Kidney tubule cell (primary cell): ENCODE measurements around the gene RGS17.

Source experiments
- DNase-seq: peaks from one replicate; pipeline ENCODE4 v3.0.0-alpha.2; 2018; ENCODE audit warnings: low spot score

Gene RGS17

DNA sequence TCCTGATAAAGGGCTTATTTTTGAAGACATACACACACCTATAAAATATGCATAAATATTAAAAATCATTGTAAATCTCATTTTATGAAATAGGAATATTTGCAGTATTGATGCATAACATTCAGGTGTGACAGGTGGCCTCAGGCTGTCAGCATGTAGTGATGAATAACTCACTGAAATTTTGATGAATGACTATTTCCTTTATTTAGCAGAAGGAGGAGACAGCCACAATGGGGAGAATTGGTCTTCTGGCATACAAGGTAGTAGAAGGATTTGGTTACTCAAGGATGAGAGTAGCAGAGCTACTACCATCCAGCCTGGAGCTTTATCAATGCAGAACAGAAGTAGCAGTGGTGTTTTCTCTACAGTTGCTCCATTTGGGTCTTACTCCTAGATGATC lies 47.2 kb downstream of the RGS17 start:
- DNase-seq: no peak

DNA sequence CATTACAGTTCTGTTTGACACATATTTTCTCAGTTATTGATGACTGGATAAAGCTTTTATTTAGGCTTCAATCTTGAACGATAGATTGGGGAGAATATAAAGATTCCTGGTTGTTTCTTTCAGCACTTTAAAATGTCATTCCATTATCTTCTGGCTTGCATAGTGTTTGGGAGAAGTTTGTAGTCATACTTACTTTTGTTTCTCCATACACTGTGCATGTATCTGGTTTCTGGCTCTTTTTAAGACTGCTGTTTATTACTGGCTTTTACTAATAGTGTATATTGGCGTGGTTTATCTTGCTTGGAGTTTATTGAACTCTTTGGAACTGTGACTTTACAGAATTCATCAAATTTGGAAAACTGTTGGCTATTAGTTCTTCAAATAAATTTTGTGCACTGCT lies 49.2 kb downstream of the RGS17 start:
- DNase-seq: no peak

DNA sequence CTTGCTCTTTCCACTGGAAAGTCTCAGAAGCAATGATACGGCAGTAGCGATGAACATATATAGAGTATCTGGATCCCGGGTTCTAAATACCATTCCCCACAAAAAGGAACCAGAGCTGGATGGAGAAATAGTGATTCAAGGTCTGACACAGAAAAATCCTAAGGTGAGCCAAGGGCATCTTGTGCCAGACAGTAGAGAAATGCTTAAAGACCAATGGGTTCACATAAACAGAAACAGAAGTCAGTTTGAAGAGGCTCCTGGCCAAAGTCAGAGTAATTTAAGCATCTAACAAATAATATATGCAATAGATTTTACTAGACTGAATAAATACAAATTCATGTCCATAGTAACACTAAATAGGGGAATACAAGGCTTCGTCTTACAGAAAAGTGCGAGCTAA lies 54.7 kb downstream of the RGS17 start:
- no peak for DNase-seq

DNA sequence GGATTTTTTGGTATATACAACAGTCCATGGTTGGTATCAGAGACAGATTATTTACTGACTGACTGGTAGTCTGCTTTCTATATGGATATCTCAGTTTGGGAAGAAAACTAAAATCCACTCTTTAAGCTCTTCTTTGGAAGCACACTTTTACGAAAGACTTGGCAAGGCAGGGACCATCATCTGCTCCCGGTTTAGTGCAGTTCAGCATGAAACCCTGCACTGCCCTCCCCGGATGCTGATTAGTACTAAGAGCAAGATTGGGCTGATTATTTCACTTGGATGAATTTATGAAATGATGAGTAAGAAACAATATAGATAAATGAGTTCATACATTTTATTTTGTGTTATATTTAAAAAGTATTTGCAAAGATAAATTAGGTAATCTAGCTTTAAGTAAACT lies 56.3 kb downstream of the RGS17 start:
- no peak for DNase-seq

DNA sequence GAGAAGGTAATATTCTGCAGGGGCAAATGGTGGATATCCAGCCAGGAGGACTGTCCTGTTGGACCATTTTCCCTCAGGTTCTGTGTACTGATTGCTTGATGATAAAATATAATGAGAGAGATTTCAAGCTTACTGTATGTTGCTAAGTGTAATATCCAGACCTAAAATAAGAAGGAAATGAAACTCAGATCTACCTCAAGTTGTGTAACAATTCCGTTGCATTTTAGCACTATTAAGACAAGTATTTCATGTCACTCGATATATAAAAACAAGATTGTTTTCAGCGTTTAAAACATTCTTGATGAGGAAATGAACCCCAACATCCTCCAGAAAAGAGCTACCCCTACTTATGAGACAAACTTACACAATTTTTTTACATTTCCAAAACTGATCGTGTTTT lies 57.2 kb downstream of the RGS17 start:
- DNase-seq: no peak

DNA sequence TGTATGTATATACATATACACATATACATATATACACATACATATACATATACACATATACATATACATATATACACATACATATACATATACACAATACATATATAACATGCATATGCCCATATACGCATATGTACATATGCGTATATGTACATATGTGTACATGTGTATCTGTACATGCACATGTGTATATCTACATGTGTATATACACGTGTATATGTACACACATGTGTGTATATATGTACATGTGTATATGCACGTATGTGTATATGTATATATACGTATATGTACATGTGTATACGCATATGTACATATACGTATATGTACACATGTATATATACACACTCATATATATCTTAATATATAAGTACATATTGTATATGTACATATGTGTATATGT lies 60.3 kb downstream of the RGS17 start:
- DNase-seq: no peak

DNA sequence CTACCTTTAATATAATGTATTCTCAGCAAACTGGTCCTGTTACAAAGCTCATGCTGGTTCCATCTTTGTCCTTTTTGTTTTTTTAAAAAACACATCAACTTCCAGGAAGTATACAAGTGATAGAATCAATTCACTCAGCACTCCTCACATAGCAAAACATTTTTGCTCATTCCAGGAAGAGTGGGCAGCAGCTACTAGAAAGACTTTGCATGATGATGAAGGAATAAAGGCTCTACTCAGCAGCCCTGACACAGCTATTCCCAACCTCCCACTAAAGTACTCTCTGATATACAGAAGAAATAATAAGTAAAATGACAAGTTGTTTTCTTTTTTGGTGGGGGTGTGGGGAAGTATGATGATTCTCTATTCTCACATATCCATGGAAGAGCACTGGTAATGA lies 61.2 kb downstream of the RGS17 start:
- DNase-seq: no peak

DNA sequence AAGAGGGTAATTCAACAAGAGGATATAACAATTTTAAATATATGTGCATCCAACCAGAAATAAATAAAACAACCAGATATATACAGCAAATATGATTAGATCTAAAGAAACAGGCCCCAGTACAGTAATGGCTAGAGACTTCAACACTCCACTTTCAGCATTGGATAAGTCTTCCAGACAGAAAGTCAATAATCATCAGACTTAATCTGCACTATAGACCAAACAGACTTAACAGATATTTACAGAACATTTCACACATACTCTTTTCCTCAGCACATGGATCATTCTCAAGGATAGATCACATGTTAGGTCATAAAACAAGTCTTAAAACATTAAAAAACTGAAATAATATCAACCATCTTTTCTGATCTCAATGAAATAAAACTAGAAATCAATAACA lies 65.9 kb downstream of the RGS17 start:
- DNase-seq: no peak

DNA sequence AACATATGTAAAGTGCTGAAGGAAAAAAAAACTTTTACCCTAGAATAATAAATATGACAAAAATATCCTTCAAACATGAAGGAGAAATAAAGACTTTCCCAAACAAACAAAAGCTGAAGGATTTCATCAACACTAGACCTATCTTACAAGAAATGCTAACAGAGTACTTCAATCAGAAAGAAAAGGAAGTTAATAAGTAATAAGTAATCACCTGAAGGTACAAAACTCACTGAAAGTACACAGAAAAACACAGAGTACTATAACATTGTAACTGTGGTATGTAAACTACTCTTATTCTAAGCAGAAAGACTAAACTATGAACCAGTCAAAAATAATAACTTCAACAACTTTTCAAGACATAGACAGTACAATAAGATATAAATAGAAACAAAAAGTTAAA lies 67.1 kb downstream of the RGS17 start:
- DNase-seq: no peak

DNA sequence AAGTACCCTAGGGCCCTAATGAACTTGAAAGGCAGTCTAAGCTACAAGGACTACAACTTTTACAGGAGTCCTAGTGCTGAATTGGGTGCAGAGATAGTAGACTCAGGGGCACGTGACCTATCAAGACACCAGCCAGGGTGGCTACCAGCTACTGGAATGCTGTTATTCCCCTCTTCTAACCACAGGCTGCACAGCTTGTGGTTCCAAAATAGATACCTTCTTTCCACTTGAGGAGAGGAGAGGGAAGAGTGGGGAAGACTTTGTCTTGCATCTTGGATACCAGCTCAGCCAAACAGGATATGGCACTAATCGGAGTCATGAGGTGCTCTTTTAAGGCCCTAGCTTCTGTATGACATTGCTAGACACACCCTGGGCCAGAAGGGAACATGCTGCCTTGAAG lies 68.6 kb downstream of the RGS17 start:
- peak; percentile 59 for DNase-seq

DNA sequence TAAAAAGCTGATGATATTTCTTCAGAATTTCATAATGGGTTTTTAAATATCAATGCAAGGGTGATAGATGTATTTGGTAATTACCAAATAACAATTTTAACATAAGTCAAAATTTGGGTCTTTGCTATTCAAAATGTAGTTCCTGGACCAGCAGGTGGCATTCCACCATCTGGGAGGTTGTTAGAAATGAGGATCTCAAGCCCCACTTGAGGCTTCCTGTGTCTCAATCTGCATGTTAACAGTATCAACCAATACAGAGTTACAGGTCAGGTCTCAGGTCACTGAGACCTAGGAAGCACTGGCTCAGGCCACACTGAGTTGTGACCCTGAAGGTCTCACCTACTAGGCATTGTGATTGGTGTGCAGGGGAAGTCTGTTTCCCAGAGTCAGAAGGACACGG lies 71.3 kb downstream of the RGS17 start:
- no peak for DNase-seq

DNA sequence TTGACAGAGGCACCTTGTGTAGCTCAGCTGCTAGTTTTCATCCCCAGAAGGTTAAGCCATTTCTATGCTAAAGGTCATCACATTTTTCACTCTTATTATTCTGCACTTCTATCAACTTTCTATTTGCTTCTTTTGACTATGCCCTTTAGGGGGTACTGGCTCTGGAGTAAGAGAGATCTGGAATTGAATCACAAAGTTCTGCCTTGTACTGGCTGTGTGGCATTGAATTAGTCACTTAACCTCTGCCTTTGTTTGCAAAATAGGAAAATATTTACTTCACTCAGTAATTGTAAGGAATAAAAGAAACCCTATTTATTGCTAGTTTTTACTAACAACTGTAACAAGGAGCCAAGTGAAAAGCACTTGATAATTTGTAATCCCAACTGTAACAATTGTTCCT lies 71.8 kb downstream of the RGS17 start:
- DNase-seq: no peak

DNA sequence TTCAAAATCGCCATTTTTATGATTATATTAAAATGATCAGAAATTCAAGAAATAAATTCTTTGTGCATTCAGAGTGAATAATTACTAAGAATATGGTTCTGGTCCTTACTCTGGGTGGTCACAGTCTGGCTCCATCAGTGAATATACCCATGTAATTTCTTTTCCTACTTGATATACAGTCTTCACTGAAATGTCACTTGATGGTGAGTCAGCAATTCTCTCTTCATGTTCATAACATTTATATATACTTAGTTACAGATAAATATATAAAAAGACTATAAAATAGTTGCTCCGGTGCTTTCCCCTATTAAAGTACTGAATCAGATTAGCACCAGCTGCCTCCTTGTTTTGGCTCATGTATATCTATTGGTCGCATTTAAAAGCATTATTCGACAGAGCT lies 72.2 kb downstream of the RGS17 start:
- no peak for DNase-seq

DNA sequence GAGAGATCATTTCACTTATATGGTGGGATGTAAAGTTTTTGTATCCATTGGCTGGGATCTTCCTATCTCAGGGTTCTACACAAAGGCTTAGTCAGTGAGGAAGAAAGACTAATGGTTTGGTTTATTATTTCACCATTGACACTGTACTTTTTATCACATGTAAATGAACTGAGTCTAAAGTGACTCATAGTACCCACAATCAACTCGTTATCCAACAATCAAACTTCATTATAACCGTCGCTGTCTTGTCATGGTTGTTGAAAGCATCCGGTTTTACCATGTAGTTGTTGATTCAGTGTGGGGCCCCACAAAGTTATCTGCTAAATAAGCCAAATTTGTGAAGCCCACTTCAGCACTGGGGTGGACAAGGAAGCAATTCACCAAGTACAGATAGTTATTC lies 72.8 kb downstream of the RGS17 start:
- no peak for DNase-seq

DNA sequence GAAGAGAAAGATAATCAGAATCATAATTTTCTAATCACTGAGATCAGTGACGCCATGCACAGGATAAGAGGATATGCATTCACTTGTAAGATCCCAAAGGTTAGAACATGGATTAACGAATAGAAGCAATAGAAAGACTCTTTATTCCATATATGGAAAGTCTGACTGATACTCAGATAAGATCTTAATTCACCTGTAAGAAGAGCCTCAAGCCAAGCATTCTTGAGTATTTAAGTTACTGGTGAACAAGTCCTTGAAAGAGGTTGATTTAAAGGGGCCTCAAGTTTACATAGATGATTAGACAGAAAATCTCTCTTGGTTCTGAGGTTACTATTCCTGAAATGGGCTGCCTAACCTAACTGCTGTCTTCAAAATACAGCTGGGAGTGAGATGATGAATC lies 74.8 kb downstream of the RGS17 start:
- DNase-seq: no peak

DNA sequence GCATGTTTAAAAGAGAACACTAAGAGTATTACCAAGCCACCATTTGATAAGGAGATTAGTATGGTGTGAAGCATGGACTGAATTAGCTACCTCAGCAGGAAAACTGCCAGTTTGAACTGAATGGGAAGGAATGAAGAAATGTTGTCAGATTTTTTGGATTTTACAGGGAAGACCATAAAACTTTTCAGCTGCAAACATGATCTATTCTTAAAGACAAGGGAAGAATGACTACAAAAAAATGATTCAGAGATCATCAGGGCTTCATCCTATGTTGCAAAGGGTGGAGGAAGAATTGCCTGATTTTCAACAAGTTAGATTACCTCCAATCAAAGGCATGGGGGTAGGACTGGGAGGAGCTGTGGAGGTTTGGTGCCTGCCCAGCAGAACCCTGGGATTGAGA lies 79.3 kb downstream of the RGS17 start:
- no peak for DNase-seq

DNA sequence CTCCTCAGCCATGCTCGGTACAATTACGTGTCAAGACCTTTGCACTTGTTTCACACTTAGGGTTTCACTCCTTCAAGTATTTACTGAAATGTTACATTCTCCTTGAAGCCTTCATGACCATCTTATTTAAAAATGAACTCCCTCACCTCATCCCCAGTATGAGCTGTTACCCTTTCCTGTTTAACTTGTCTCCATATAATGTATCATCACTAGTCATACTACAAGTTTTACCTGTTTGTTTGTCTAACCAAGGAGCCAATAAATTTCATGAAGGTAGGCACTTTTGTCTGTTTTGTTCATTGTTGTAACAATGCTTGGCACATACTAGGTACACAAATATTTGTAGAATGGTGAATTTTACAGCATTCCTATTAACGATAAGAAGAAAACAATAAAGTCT lies 82.5 kb downstream of the RGS17 start:
- no peak for DNase-seq

DNA sequence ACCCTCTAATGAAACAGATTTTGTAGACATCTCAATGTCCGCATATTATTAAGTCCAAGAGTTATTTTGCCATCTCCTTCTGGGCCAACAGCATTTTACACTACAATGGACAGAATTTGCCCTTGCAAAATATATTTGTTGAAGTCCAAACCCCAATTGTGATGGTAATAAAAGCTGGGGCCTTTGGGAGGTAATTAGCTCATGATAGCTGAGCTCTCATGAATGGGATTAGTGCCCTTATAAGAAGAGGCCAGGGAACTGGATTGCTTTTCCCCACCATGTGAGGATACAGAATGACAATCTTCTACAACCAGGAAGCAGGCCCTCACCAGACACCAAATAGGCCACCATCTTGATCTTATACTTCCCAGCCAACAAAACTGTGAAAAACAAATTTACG lies 83.7 kb downstream of the RGS17 start:
- no peak for DNase-seq

DNA sequence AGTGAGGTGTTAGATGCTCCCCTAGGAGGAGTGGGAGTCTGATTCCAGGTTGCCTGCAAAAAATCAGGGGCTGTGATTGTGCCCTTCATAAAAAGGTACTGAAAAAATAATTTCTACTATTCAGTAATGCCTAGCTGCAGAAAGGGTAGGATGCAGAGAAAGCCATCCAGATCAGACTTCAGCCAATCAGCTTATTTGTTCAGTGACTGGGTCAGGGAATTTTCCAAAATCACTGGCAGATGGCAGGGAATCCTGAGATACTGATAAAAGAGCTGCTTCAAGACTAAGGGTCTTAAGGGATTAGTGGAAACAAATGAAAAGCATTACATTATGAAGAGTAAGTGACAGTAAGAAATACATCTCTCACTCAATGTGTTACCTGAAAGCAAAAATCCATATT lies 85.8 kb downstream of the RGS17 start:
- DNase-seq: no peak

DNA sequence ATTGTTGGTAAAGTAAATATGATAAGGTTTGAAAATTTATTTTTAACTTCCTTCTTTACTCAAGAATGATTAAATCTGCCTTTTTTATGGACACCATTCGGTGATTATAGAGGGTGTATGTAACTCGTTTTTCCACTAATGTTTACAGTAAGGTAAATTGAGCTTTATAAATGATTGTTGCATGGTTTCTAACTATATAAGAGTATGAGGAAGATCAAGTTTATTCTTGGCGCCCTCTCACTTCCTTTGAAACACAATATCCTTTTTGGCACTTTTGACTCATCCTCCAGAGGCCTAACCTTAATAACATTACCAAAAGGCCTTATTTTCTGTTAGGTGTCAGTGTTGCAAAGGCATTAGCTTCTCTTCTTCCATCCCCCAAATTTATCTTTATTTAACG lies 86.8 kb downstream of the RGS17 start:
- no peak for DNase-seq

DNA sequence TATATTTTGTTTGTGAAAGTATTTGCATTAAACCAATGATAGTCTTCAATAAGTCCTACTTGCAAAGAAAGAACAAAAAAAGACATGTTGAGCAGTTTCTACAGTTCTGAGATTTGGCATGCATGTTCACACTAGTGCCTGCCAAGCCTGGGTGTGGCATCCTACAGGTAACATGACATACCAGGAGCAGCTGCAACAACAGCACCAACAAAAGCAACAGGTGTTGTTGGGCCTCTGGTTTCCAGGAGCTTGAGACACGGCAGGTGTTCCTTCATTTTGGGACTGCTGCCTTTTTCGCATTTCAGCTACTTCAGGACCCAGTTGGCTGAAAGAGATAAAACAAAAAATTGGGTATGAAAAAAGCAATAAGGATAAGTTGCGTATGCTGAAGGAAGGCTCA lies 87.4 kb downstream of the RGS17 start:
- DNase-seq: no peak

DNA sequence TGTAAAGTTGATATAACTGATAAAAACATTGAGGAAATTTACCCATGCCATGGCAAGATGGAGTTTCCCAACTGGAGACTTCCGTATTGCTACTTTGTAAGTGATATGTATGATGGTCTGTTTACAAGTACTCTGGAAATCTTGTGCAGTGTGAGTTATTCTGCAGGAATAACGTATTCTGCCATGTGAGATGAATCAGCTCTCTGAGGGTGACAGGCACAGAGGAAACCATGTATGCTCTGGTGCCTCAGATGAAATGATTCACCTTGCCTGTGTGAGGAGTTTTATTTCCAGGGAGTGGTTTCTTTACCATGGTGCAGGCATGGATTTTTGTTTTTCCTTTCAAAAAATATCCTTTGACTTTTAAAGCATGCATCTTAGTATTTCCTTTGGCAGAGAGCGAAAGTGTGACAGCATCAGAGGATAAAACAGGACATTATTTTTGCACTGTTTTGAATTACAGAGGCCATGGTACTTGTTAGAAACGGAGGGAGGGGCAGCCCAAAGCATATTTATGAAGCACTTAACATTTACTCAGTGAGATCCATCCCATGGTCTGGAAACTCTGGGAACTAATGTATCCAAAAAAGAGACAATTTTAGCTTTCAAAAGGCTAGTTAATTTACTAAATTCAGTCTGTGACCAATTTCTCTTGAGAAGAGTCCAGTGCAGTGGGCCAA lies 92.6 kb downstream of the RGS17 start:
- peak; percentile 81 for DNase-seq

DNA sequence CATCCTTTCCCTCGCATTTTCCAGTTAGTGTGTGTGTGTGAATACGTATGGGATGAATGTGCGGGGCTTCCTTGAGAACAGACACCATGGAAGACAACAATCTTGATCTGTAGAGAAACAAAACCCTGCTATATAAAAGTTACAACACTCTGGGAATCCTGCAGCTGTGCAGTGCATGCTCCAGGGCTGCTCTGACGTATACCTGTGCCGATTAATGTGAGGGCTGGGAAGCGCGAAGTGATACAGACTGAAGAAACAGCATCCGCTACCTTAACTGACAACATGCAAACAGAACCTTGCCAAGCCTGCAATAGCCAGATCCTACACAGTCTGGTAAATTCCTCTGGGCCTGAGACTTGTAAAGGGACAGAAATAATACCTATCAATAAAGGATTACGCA lies 96.9 kb downstream of the RGS17 start:
- no peak for DNase-seq

DNA sequence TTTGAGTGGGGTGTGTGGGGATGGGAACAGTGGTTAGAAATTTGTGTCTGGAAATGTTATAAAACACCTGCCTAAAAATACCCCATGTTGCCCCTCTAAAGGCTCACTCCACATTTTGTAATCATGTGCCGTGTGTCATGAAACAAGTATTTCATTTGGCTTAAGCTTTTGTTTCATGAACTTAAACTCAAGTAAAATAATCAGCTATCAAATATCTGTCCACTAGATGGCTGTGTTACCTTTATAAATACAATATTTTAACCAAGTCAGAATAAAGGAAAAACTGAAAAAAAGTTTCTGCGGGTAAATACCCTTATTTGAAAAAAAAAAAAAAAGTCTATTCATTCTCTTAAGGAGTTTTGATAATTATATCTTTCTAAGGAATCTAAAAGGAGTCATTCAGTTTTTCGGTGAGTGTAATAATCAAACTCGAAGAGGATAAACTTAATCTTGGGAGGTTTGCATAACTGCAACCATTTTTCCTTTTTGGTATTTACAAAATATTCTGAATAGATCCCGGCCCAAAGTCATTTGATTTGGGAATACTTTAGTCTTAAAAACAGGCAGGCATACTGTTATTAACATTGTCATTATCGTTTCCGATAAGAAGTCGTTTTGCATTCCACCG lies 98.7 kb downstream of the RGS17 start:
- DNase-seq: peak; percentile 55
